GDM1 (cell line): ENCODE results near the gene MRPS35.

Experiments used
- DNase-seq: peaks from one replicate; lab custom pipeline; 2025; lab: John Stamatoyannopoulos, UW

MRPS35 gene

DNA sequence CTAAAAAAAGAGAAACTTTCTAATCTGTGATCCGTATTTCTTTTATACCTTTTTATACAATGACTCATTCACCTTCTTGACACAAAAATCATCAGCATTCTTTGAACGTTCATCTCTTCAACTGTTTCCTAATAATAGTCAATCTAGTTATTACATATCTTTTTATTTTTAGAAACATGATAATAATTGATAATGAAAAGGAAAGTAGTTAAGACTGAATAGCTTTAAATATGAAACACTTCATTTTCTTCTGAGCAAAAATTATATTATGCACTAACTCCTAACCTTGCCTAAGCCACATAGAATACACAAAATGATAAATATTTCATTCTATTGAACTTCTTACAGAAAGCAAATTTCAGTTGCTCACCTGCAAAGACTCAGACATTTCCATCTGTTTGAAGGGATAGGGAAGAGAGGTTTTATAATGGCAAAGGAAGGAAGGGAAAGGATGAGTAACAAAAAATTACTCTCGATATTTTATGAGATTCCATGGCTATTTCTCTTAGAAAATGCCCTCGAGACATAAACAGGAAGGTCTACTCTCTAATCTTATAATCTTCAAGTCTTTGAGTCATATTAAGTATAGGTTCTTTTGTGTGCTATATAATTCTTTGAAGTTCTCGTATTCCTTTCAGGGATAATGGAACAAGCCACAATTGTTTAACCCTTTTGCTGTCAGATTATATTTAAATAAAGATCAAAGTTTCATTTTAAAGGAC, 61.9 kb downstream of the MRPS35 start:
- DNase-seq, result no peak

DNA sequence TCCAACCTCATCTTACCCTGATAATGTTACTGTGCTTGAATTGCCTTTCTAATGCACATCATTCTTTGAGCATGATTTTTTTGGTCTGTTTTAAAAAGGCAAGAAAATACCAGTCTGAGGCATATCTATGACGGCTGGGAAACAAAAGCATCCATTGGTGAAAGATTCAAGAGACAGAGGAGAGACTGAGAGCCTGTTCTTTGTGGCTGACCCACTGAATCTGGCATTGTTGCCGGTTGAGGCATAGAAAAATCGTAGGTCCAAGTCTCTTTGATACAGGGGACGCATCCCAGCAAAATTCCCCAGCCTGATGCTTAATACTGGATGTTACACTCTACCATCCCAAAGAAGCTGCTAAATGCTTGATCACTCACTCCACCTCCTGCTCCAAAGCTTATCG, 66.5 kb downstream of the MRPS35 start:
- no peak for DNase-seq

DNA sequence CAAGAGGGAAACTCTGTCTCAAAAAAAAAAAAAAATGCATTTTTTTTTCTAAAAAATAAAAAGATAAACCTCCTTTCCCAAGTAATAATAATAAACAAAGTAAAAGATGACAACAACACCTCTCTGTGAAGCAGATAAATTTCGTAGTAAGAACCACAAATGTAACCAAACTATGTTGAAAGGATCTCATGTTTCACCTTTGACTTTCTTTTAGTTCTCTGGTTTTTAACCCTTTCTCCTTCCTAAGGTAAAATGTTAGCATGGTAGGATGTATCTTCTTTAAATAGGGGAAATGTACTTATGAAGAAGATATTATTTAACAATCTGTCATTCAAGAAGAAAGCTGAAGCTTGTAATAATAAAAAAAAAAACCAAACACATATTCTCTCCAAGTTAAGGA, 67.6 kb downstream of the MRPS35 start:
- DNase-seq, result no peak

GRCh38 chr12:27779416-27779919, 68.8 kb downstream of the MRPS35 start:
- DNase-seq, result peak; percentile 36

DNA sequence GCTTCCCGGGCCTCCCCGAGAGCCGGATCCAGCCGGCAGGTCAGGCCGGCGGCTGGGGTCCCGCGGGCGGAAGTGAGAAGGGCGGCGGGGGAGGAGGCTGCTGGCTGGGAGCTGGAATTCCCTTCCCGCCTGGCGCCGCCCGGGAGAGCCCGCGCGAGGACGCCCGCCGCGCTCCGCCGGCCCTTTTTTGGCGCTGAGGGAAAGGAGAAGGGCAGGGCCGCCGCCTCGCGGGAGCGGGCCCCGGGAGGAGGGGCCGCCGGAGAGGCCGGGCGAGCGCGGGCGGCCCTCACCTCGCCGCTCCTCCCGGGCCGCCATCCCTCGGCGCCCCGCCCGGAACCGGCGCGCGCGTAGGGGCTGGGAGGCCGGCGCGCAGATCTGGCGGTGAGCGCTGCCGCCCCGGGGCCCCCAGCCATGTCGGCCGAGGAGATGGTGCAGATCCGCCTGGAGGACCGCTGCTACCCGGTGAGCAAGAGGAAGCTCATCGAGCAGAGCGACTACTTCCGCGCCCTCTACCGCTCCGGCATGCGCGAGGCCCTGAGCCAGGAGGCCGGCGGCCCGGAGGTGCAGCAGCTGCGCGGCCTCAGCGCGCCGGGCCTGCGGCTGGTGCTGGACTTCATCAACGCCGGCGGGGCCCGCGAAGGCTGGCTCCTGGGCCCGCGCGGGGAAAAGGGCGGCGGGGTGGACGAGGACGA, 69.4 kb downstream of the MRPS35 start, which contains the start of the genes KLHL42 and MANSC4:
KLHL42 (plus strand) TSS at position 314 of the 692 bp plus-strand sequence; CDS start at position 412, 98 bp downstream.
MANSC4 (minus strand) TSS at position 317 of the 692 bp plus-strand sequence. CDS start 8,960 bp downstream, outside the sequence.
- peak; percentile 65 for DNase-seq

GRCh38 chr12:27780612-27781408, 70.2 kb downstream of the MRPS35 start:
- DNase-seq, result no peak

- DNase-seq, result no peak
Observed at GRCh38 chr12:27781680-27782079, 71.0 kb downstream of the MRPS35 start.

DNA sequence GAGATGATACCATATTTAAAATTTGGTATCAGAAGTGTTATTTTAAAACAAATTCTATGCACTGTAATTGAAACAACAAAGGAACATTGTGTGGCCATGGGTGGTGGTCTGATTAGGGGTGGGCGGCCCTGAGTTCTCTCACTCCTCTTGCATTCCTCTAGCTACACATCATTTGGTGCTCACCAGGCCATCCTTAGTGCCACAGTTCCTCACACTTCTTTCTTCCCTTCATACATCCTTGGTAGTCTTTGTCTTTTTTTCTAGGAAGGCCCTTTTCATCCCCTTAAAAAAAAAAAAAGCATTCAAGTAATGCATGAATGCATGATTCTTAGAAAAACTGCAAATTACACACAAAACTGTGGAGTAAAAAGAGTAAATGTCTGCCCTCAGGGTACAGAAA, 71.8 kb downstream of the MRPS35 start:
- DNase-seq, result no peak

GRCh38 chr12:27785882-27786570, 75.4 kb downstream of the MRPS35 start:
- DNase-seq, result no peak

DNA sequence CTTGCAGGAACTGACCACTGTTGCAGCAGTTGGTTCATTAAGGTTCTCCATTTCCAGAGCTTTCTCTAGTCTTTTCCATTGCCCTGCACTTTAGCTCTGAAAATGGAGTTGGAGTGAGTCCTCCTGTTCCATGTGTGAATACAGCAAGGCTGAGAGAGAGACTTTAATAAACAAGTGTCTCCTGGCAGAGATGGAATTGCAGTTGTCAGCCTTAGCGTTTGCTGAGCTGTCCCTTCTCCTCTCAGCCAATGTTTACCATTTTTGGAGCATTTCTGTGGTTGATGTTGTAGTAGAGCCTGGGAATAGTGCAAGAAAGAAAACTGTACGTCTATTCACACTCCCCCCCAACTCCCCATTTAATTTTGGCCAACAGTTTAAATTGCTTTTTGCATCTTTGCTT, 76.9 kb downstream of the MRPS35 start:
- no peak for DNase-seq

GRCh38 chr12:27790179-27790578, 79.5 kb downstream of the MRPS35 start:
- DNase-seq, result no peak

DNA sequence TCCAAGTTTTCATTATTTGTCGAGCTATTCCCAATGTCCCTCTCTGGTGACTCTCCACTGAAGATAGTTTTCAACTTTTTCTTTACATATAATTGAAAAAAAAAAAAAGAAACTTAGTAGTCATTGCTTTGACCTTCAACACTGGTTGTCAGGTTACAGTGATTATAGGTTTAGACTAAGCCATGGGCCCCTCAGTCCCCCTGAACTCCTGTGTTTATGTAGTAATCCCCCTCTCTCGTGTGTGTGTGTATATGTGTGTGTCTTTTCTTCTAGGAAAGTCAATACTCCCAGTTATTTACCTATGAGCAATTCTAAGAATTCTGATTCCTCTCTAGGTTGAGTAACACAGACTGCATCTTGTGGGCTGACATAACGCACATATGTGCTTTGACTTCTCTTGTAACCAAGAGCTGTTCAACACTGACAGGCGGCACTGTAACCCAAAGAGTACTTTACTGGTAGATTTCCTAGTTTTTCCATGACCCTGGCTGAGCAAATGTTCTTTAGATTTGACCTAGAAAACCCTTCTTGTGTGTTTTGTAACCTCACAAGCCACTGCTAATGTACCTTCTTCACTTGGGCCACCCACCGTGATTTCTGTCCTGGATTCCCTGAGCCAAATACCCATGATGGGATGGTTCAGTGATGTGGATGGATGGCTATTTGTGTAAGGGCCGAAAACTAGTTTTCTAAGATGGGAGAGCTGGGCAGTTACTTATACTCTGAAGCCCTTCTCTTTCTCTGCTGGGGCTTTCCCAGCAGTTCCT, 84.4 kb downstream of the MRPS35 start:
- no peak for DNase-seq

DNA sequence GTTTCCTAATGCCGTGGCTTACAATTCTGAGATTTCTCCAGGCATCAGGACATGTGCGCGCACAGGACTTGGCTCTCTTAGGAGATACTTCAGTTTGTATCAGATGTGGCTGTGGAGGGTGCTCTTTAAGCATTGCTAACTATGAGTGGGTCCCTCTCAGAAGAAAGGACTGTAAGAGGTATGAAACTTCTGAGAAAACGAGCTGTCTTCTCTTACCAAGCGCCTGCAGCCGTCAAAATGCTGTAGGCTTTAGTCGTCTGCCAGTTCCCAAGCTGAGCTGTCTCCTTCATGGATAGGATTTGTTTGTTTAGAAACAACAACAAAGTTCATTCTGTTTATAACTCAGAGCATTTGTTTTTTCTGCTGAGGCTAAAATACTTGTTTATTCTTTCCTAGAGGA, 85.5 kb downstream of the MRPS35 start:
- DNase-seq, result no peak

DNA sequence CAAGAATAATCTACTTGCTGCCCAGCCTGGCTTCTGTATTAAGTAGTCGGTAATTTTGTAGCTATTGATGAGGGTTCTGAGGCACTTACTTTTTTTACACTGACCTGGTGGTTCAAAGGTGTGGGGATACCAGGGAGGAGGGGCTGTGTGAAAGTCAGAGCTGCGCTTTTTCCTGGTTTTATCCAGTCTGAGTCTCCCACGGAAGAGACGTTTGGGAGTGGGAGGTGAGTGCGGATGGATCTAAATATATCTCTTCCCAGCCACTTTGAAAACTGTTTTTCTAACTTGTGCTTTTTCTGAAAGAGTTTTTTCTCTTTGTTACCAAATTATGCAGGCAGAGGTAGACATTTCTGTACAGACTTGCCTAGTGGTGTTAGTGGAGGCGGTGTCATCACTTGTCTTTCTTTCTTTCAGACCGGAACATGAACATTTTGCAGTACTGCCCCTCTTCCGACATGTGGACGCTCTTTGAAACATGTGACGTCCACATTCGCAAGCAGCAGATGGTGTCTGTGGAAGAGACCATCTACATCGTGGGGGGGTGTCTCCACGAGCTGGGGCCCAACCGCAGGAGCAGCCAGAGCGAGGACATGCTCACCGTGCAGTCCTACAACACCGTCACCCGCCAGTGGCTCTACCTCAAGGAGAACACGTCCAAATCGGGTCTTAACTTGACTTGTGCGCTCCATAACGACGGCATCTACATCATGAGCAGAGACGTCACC, 86.8 kb downstream of the MRPS35 start:
- DNase-seq, result no peak

- no peak for DNase-seq
Observed at GRCh38 chr12:27800819-27801218, 90.2 kb downstream of the MRPS35 start.

GRCh38 chr12:27801630-27802029, 91.0 kb downstream of the MRPS35 start:
- no peak for DNase-seq

DNA sequence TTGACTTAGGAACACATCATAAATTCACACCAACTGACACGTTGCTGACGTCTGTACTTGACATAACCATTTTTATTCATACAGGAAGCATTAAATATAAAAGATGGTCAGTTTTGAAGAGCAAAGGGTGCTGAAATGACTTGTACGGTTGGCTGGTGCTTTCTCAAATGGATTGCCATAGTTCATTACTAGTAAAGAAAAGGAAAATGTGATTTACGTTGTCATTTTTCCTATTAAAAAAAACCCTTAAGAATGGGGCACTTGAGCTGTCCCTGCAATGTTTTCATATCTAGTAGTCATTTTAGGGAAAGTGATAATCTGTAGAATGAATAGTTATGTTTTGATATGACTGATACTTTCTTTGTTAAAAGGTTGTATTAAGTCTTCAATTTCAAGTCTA, 91.9 kb downstream of the MRPS35 start:
- DNase-seq, result no peak

DNA sequence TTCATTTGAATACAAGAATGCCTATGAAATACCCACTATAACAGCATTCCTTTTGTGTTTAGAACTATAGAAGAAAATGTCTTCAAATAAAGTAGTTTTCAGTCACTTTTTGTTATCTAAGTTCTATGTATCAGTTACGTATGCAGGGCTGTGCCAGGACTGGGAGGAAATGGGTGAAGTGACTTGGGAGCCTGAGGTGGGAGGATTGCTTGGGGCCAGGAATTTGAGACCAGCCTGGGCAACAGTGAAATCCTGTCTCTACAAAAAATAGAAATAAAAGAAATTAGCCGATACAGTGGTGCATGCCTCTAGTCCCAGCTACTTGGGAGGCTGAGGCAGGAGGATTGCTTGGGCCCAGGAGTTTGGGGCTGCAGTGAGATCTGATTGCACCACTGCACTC, 92.3 kb downstream of the MRPS35 start:
- DNase-seq, result no peak

GRCh38 chr12:27805238-27805637, 94.6 kb downstream of the MRPS35 start:
- DNase-seq, result no peak
